HUDEP-2 (cell line): ENCODE results near the gene SIX3.

ENCODE experiments used
- DNase-seq, 76 experiments: peaks; one replicate each; lab custom pipeline; 2025; ENCODE audit not compliant: unreplicated experiment in 76 of 76; lab: John Stamatoyannopoulos, UW

The SIX3 gene

DNA sequence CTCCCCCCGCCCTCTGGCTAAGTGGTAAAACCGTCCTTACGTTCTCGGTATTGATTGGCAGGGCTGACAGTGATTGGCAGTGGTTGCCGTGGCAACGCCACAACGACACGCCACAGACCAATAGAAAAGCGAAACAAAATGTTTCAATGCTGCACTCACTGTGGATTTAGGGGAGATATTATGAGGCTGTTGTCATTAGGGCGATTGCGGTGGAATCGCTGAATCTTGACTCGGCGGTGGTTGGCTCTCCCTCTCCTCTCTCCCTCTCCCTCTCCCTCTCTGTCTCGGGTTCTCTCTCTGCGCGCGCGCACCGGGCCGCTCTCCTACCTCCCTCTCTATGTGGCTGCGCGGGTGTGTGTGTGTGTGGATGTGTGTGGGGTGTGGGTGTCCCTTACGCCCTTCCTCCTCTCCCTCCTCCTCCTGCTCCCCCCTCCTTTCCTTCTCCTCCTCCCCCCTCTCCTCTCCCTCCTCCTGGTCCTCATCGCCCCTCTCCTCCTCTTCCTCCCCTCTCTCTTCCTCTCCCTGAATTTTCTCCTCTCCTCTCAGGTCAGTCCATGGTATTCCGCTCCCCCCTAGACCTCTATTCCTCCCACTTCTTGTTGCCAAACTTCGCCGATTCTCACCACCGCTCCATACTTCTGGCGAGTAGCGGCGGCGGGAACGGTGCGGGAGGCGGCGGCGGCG lies at the start of gene SIX3:
Gene SIX3 (plus strand): TSS at position 152 of the 684 bp plus-strand sequence. CDS start 403 bp downstream, at position 555.
- DNase-seq, result peak in 5 of 76 experiments; percentile 7 to 50 (median 21)

DNA sequence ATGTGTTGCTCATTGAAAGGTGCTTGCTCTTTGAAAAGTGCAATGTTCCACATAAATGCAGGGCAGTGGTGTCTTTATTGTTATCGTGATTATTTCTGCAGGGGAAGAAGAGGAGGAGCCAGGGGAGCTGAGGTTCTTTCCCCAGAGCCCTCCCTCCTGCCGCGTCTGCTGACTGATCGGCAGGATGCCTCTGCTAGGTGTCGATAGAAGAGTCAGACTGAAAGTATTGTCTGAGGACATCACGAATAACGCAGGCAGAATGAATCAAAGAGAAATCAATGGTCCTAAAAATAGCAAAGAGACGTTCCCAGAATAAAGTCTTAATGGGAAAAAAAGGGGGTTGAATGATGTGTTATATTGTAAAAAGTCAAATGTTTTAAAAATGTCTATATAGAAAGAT lies 47.4 kb upstream of the SIX3 start:
- DNase-seq, result no peak

DNA sequence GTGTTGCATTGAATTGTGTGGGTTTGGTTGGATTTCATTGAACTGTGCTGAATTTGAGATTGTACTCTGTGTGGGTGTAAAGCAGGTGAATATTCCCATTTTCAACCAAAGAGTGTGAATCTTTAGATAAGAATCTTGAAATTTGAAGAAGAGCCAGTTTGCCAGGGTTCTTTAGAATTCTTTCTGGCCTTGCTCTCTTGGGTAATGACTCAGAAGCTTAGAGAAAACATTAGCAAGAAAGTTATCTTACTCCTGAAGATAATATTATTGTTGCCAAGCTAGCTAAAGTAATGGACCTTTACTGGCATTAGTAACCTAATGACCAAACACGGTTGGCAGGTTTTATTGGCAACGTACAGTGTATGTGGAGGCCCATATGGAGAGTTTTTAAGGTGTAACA lies 46.4 kb upstream of the SIX3 start:
- no peak for DNase-seq

DNA sequence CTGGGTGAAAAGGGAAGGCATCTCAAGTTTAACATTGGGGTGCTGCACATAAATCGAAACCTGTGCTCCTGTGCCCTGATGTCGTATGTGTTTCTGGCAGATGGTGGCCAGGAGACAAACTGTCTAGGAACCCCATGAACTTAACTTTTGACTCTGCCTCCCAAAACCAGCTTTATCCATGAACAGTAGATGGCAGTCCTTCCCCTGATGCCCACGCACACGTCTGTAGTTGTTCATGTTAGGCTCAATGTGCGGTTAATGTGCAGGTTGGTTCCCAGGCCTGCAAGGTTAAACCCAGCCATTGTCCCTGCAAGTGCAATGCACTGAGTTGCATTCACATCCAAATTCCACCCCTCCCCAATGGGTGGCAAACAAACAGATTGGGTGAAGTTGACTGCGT lies 44.1 kb upstream of the SIX3 start:
- DNase-seq, result no peak

DNA sequence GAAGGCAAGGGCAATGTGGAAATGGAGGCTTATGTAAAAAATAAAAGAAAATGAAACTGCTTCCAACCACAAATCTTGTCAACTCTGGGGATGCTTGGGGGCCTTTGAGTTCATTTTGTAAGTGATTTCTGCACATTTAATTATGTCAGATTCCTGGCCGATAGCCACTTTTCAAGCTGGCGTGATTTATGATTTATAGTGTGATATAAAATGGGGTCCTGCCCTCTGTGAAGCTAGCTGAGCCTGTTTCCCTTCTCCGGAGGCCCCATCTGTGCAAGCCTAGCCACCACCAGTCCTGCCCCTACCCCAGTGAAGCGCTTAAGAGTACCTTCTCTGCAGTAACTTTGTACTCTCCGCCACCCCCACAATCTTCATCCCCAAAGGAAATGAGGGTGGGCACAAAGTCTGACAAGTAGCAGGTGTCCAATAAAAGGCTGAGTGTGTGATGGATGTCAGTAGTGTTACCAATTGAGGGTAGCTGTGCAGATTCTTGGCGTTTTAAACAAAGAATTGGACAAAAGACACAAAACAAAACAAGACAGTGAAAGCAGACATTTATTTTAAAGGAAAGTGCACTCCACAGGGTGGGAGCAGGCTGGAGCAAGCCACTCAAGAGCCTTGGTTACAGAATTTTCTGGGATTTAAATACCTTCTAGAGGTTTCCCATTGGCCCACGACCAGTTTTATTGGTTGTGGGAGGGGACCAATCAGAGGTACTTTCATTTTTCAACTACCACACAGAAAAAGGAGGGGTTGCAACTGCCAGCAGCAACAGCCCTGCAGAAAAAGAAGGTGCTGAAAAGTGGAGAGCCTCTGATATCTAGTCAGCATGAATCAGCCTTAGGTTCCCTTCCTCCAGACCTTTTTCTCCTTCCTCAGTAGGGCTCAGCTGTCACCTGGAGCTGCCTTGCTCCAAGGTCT lies 39.0 kb upstream of the SIX3 start:
- DNase-seq, result no peak

DNA sequence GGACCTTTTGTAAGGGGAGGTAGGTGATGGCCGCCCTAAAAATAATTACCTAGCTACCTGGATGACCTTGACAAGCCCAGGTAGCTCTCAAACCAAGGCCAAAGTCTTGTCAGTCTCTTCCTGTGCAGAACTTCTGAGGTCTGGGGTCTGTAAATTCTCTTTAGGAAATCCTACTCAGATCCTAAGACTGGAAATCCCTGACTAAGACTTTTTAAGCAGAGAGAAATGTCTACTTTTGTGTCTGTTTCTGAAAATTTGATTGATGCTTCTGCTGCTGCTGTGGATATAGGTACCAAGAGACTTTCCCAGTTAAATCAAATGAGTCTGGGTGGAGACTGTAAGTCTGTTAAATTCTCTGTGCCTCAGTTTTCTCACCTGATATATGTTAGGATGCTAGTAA lies 36.9 kb upstream of the SIX3 start:
- no peak for DNase-seq

DNA sequence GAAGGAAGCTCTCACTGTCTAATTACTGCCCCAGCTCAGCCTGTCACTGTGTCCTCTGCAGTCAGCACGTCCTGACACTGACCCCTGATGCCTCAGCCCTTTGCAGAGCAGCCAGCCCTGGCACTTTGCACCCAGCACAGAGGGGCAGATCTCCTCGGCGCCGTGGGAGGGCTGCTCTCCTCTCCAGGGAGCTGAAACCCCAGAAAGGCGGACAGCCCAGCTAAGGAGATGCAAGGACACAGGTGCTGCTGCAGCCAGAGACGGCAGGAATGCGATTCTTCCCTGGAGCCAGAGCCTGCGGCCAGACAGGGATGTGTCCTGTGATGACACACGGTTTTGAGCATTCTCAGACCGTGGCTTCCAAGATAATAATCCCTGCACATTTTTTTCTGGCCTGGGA lies 34.5 kb upstream of the SIX3 start:
- no peak for DNase-seq

DNA sequence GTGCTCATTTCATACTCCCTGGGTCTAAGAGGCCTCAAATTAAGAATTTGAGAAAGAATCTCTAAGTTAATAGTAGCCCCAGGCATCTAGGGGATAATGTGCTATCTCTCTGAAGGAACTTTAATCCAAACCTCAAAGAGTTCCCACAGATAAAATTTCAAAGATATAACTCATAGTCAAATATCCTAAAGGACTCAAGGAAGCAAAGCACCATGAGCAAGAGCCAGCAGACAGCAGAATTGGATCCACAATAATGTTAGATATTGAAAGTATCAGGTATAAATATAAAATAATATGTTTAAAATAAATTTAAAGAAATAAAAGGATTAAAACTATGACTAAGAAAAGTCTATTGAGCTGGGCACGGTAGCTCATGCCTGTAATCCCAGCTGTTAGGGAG lies 31.7 kb upstream of the SIX3 start:
- no peak for DNase-seq

DNA sequence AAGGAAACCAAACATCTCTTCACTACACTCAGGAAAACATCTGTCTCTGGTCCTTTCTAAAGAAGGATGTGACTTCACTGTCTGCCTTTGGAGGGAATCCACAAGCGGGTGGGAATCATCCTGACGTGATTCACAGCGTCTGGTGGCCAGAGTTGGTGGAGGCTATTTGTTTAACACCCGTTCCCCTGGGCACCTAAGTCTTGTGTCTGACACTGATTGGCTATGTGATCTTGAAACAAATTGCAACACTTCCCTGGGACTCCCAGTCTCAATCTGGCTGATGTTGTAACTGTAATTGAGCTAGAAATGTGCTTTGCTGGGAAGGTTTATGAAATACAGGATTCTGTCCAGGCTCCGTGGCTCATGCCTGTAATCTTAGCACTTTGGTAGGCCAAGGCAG lies 28.8 kb upstream of the SIX3 start:
- no peak for DNase-seq

DNA sequence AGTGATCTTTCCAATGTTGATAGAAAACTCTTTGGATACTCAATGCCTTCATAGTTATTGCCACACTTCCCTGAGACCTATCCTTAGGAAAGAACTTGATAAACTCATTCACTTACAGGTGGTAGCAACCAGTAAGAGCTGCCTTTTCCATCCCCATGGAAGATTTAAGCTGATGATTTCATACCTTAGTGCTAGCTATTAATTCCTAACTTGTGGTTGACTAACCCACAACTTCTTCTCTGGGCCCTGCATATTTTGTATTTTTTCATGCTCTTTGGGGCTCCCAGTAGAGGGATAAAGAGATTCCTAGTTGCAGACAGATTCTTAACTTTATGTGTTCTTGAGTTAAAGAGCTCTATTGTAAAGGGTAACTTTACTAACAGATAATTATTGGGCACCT lies 25.2 kb upstream of the SIX3 start:
- DNase-seq, result no peak

DNA sequence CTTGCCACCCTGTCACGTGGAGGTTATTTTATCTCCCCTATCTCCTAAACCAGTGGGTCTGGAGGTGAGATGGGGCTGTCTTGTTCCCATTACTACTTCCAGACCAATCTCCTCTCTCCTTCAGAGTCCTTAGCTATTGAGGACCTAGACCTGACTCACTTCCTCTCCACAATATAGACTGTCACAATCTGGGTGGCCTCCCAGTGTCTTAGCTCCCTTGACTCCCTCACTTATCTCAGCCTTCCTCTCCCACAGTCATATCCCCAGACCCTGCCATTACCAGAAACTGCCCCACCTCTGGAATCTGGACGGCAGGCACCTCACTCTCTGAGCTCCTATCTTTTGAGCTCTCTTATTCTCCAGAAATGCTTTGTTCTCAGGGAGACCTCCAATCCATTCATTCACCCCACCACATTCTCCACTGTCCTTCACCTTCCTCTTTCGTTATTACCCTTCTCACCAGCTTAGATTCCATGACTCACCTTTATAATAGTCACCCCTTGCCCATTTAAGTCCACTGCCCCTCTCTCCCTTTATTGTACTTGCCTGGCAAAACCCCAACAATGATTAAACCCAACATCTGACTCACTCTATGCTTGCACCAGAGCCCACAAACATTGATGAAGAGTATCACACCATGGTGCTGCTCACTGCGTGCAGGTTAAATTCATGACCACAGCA lies 23.3 kb upstream of the SIX3 start:
- DNase-seq, result no peak

DNA sequence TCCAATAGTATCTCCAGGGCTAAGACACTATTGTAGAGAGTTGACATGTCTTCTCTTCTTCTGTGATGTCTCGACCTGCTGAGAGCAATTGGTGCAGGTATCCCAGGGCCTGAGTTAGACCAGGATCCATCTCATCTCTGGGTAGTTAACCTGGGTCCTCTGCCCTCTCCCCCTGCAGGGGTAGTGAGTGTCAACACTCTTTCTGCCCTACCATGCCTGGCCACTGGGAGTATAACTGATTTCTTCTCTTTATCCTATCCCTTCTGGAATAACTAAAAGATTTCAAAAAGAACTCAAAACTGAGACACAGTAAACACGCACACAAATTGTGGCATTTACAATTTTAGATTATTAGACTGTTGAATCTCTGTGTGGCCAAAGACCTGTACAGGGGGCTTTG lies 20.8 kb upstream of the SIX3 start:
- no peak for DNase-seq

DNA sequence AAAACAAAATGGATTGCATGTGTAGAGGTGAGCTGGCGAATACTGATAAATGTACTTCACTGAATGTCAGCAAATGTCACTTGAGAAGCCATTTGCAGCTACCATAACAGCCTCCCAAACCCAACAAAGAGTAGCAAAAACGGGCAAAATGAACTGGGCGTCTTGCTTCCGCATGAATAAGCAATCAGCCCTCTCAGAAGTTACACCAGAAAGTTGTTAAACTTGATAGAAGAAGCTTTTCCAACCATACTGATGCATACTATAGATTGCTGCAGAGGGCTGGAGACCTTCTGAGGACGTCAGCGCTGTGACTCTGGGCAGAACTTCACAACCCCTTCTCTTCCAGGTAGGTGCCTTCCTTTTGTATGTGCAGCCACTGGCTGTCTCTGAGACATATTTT lies 18.7 kb upstream of the SIX3 start:
- DNase-seq, result no peak

DNA sequence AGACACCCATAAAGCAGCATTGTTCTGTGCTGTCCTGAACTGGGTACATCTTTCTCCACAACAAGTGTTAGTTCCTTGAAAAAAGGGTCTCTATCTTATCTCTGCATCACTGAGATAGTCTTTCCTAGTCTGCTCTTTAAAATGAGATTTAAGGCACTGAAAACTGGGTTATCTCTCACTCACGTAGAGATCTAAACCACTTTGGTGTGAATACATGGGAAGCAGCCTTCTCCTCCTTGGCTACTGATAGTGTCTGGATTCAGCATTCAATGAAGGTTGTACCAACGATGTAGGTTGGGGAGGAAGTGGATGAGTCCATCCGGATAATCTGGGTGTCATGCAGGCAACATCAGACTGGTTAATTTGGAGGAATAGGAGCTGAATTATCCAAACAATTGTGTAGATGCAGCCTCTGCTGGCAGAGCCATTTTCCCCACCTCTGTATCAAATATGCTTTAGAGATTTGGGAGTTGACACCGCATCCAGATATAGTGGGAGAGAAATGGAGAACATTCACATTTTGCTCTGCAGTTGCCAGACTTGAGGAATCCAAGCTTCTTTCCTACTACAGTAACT lies 15.9 kb upstream of the SIX3 start:
- DNase-seq, result no peak

DNA sequence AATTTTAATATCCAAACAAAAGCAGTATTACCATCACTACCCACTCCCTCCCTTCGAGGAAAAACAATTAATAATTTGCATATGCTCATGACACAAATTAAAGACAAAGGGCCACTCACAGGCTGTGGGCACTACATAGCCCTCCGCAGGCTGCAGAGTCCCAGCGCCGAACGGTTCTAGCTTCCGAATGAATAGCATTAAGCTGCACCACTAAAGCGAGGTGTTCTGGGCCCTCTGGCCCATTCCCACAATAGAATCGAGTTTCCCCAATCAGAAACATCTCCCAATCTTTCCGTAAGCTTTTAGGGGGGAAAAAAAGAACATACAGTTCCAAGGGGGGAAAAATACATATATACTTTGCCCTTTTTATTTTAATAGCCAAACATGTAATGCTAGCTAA lies 14.5 kb upstream of the SIX3 start:
- no peak for DNase-seq

DNA sequence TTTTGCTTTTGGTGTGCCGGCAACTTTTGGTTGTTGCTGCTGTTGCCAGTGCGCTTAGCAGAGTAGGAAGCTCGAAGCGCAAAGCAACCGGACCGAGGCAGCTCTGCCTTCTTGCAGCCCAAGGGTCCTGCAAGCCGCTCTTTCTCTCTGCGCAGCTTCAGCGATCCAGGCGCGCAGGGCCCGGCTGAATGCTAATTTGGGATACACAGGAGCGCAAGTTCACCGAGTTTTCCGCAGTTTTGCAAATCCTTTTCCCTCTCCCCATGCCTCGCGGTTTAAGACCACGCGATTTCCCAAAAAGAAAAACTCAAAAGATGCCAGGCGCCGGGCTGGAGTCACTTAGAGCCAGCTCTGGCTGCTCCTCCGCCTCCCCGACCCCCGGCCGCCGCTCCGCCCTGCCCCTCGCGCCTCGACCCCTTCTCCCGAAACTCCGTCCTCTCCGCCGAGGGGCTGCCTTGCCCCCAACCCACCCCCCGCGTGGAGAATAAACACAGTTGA lies 13.5 kb upstream of the SIX3 start:
- no peak for DNase-seq

DNA sequence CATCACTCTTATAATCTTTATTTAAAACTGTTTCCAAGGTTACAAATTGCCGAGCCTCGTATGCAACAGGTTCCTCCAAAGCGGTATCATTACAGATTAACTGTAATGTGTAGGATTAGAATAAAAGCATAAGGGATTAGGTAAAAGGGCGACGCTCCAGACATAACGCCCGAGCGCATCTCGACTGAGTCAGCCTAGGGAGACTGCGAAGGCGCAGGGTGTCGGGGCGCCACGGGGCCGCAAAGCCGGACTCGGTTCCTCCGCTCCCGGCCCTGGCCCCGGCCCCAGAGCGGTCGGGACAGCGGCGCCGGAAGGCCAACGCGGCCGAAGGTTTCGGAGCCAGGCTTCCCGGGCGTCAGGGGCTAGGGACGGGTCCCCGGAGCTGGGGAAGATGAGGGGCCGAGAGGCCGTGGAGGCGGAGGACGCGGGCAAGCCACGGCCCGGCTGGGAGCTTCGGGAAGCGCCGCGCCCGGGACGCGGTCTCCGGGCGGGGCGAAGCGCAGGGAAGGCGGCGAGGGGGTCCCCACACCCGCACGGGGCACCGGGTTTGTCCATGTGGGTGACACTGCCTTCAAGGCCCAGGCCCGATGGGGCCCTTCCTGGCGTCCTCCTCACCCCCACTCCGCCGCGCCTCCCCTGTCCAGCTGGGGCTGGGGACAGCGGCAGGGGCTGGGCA lies 12.9 kb upstream of the SIX3 start:
- DNase-seq, result no peak

DNA sequence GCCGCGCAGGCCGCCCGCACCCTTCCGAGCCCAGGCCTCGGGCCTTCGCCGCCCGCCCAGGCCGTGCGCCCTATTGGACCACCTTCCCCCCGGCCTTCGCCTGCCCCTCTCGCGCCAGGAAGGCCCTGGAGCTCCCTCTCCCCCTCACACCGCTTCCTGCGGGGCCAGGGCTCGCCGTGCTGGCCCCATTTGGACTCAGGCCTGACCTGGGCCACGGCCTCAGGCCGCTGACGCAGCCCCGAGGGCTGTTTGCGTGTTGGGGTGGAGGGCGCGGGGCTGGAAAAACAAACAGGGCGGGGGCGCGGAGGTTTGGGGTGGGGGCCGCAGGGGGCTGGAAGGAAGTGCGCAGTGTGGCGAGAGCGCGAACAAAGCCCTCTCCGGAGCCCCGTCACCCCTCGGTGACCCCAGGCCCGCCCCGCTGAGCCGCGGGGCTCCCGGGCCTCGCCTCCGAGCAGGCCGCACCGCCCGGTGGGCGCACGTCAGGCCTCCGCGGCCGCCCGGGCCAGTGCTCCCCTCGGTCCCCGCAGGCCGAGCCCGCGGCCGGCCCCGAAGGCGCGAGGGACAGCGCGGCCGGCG lies 12.3 kb upstream of the SIX3 start:
- DNase-seq, result no peak

DNA sequence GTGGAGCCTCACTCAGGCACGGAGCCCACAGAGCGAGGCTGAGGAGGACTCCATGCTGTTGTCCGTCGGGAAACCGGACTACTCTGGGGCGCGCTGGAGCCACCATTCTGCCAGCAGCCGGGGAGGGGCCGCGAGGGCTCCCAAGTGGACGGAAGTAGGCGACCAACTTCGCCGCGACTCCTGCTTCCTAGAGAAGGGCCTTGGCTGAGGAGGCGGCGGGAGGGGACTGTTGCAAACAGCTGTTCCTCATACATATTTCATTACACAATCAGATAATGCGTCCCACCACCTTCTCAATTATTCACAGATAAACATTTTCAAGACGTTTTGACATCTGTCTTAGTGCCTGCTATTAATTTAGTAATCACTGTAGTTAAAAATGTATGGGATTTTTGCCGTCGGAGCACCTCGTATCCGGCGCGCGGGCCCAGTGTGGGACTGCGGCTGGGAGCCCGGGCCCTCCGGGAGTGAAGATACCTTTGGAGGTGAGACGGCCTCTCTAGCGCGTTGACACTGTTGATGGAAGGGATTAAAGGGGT lies 11.7 kb upstream of the SIX3 start:
- DNase-seq, result no peak
